ENCODE measurements around the gene SPTBN2. TPM values are rescaled to one million over a fixed set of nuclear protein-coding genes. Genes with fewer than 3 reads are reported as not detected.

The SPTBN2 gene
- total and polyA plus RNA-seq, 8 donors, result 7.5 to 26.4 (median 9.0) TPM

DNA sequence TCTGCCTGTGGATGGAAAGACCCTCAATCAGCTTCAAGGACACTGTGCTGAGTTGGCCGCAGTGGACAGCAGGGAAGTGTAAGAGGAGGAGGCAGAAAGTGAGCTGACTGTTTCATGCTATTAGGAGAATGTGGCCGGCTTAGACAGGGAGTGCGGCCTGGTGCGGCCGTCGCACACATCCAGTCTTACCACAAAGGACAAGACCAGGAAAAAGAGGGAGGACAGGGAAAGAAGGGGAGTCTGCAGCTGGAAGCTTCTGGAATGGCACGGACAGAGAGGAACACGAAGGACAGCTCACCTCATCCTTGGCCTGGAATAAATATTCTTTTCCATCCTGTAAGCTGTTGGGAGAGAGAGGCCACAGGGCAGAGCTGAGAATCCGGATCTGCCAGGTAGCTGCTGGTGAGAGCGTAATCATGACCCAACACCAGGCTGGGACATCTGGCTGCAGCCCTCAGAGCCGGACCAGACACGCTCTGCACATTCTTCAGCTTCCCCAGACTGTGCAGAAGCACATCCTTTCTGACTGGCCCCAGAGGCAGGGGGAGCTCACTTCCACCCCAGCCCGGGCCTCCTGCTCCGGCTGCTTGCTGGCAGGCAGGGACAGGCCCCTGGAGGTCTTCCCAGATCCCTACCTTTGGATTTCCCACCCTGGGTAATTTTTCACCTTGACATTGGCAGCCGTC is 42.8 kb downstream of the SPTBN2 start:
- TF ChIP-seq, protein P1, sequence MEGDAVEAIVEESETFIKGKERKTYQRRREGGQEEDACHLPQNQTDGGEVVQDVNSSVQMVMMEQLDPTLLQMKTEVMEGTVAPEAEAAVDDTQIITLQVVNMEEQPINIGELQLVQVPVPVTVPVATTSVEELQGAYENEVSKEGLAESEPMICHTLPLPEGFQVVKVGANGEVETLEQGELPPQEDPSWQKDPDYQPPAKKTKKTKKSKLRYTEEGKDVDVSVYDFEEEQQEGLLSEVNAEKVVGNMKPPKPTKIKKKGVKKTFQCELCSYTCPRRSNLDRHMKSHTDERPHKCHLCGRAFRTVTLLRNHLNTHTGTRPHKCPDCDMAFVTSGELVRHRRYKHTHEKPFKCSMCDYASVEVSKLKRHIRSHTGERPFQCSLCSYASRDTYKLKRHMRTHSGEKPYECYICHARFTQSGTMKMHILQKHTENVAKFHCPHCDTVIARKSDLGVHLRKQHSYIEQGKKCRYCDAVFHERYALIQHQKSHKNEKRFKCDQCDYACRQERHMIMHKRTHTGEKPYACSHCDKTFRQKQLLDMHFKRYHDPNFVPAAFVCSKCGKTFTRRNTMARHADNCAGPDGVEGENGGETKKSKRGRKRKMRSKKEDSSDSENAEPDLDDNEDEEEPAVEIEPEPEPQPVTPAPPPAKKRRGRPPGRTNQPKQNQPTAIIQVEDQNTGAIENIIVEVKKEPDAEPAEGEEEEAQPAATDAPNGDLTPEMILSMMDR (IDR thresholded peaks at IDR 0.05), result no peak
- H3K27ac ChIP-seq, result no peak overlapping the region
- intact Hi-C loops (cut with DNase I), result loop anchor here in 1 of 2 donors (10.0 kb wide), 1 partner anchor 101 kb away; no protein-coding TSS in a partner anchor
- H3K4me1 ChIP-seq, result no peaks in the 10 kb centered on the region
- no peaks in the 10 kb centered on the region for H3K27me3 ChIP-seq
- H3K9me3 ChIP-seq, result no peaks in the 10 kb centered on the region
- no peak for DNase-seq
- ATAC-seq, result no peak
- no peaks in the 10 kb centered on the region for H3K36me3 ChIP-seq
- H3K4me3 ChIP-seq, result no peak overlapping the region

DNA sequence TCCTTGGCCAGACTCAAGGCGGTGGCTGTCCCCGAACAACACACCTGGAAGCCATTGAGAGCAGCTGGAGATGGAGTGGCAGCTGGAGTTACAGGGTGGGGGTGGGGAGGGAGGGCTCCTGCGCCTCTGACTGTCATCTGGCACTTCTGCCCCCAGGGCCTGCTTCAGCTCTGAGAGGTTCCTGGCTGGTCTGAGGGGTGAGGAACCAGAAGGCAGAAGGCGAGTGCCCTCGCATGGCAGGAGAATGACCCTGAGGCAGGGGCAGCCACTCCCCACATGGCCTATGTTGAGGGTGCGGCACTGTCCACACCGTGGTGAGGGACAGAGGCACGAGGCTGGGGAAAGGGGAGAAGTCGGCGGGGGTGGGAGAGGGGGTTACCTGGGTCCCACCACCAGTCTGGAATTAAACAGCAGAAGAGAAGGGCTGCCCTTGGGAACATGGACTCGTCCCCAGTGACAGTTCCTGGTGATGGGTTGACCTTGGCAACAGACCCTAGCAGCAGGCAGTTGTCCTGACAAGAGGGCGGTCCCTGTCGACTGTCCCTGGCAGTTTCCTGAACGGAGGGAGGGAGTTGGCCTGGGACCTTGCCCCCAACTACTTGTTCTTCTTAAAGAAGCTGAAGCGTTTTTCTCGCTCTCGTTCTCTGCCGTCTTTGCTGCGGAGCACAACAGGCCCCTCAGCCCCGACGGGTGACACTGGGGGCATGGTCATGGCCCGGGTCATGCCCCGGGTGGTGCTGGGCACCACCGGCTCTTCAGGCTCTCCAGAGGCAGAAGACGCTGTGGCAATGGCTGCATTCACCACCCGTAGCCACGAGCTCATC is 43.5 kb downstream of the SPTBN2 start:
- intact Hi-C loops (cut with DNase I), result loop anchor here in 1 of 2 donors (10.0 kb wide), 1 partner anchor 101 kb away; no protein-coding TSS in a partner anchor

DNA sequence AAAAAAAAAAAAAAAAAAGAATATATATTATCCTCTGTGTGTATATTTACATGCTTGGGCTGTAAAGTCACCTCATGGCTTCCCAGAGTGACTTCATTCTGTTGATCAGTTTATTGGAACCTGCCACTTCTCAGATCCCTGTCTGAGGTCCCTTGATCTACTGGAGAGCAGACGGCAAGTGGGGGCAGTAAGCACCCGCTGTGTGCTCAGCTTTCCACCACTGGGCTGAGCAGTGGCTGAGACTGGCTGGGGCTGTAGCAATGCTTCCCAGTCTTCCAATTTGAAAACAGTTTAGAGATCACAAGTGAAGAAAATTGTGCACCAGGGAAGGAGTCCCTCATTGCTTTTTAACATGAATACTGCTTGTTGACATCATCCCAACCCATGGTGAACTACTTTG is 44.4 kb downstream of the SPTBN2 start:
- no peak for DNase-seq
- intact Hi-C loops (cut with DNase I), result loop anchor here in 1 of 2 donors (10.0 kb wide), 1 partner anchor 100 kb away; no protein-coding TSS in a partner anchor
- ATAC-seq, result no peak

More for the DNA sequence above, 43.5 kb downstream of the SPTBN2 start:
- H3K27ac ChIP-seq, result no peak overlapping the region
- TF ChIP-seq, protein P1 (IDR thresholded peaks at IDR 0.05), result no peak
- no peaks in the 10 kb centered on the region for H3K9me3 ChIP-seq
- H3K4me3 ChIP-seq, result no peak overlapping the region
- no peaks in the 10 kb centered on the region for H3K36me3 ChIP-seq
- H3K27me3 ChIP-seq, result no peaks in the 10 kb centered on the region
- no peaks in the 10 kb centered on the region for H3K4me1 ChIP-seq
- ATAC-seq, result no peak
- DNase-seq, result no peak

DNA sequence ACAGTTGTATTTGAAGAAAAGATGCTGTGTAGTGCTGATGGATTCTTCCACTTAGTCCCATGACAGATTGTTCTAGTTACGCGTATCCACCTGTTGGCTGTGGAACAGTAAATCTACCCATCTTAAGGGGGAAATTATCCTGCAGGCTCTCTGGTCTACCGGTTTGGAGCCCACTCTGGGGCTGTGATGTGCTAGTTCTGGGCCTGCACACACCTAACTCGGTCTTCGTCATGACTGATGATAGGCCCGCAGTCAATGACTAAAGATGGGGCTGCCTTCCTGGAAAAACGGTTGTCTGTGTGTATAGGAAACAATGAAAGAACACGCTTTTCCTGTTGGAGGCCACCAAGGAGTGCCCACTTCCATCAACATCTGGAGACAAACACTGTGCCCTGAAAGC is 45.1 kb downstream of the SPTBN2 start:
- Histone ChIP-seq H3K36me3 (no peaks in the 10 kb centered on the region), H3K4me3 (no peak overlapping the region), H3K9me3 (no peaks in the 10 kb centered on the region), H3K4me1 (no peaks in the 10 kb centered on the region), H3K27me3 (no peaks in the 10 kb centered on the region), H3K27ac (no peak overlapping the region)
- ATAC-seq (no peak), DNase-seq (no peak)
- intact Hi-C loops (cut with DNase I), result loop anchor here in 1 of 2 donors (10.0 kb wide), 1 partner anchor 99 kb away; no protein-coding TSS in a partner anchor
- TF ChIP-seq, protein P1 (IDR thresholded peaks at IDR 0.05), result no peak

More for the DNA sequence above, 44.4 kb downstream of the SPTBN2 start:
- Histone ChIP-seq H3K9me3 (no peaks in the 10 kb centered on the region), H3K4me1 (no peaks in the 10 kb centered on the region), H3K36me3 (no peaks in the 10 kb centered on the region), H3K27me3 (no peaks in the 10 kb centered on the region), H3K27ac (no peak overlapping the region), H3K4me3 (no peak overlapping the region)
- TF ChIP-seq, protein P1 (IDR thresholded peaks at IDR 0.05), result no peak
